H9 (cell line): ENCODE results near the gene GPATCH2. TPM values are rescaled to one million over a fixed set of nuclear protein-coding genes. Genes with fewer than 3 reads are reported as not detected.

Source experiments
- DNase-seq: peaks from one replicate; pipeline ENCODE4 v3.0.0-alpha.2; 2017
- H2AFZ ChIP-seq: one replicate; pipeline ENCODE4 v1.6.1; 2013; ENCODE audit warnings: mild to moderate bottlenecking, low read length, control low read depth, moderate library complexity
- H2AK5ac ChIP-seq: 2 replicates; pipeline ENCODE4 v1.6.1; 2013; ENCODE audit warnings: low read length, control low read depth, mixed read lengths; ENCODE audit not compliant: insufficient read length
- H2BK120ac ChIP-seq: one replicate; pipeline ENCODE4 v1.6.1; 2013; ENCODE audit warnings: low read depth, mild to moderate bottlenecking, low read length, control low read depth, inconsistent platforms; ENCODE audit not compliant: poor library complexity, severe bottlenecking
- H2BK12ac ChIP-seq: 2 replicates; pipeline ENCODE4 v1.6.1; 2013; ENCODE audit warnings: low read length, control low read depth, mixed read lengths, low read depth; ENCODE audit not compliant: insufficient read length
- H2BK15ac ChIP-seq: 2 replicates; pipeline ENCODE4 v1.6.1; 2013; ENCODE audit warnings: low read depth, low read length, control low read depth
- H2BK20ac ChIP-seq: one replicate; pipeline ENCODE4 v1.6.1; 2013; ENCODE audit warnings: low read depth, mild to moderate bottlenecking, low read length, control low read depth, inconsistent platforms; ENCODE audit not compliant: poor library complexity, severe bottlenecking
- H2BK5ac ChIP-seq: 2 replicates; pipeline ENCODE4 v1.6.1; 2013; ENCODE audit warnings: low read length, control low read depth, mixed read lengths; ENCODE audit not compliant: insufficient read length
- H3K14ac ChIP-seq: 2 replicates; pipeline ENCODE4 v1.6.1; 2013; ENCODE audit warnings: low read length, control low read depth; ENCODE audit not compliant: insufficient read depth
- H3K18ac ChIP-seq: 2 replicates; pipeline ENCODE4 v1.6.1; 2013; ENCODE audit warnings: low read depth, mild to moderate bottlenecking, mixed read lengths, low read length, control low read depth; ENCODE audit not compliant: insufficient read length
- H3K23ac ChIP-seq: 2 replicates; pipeline ENCODE4 v1.6.1; 2013; ENCODE audit warnings: low read length, control low read depth, mixed read lengths, low read depth; ENCODE audit not compliant: insufficient read length
- H3K23me2 ChIP-seq: 2 replicates; pipeline ENCODE4 v1.6.1; 2013; ENCODE audit warnings: low read depth, mild to moderate bottlenecking, mixed read lengths, low read length, control low read depth; ENCODE audit not compliant: insufficient read length, poor library complexity, severe bottlenecking
- H3K27ac ChIP-seq: 2 replicates; pipeline ENCODE4 v1.5.1; 2013; ENCODE audit warnings: low read length, control low read depth, mixed read lengths, low read depth; ENCODE audit not compliant: insufficient read length
- H3K27me3 ChIP-seq: 2 replicates; pipeline ENCODE4 v1.6.1; 2013; ENCODE audit warnings: low read length, control low read depth, inconsistent platforms; ENCODE audit not compliant: insufficient read depth
- H3K4ac ChIP-seq: 2 replicates; pipeline ENCODE4 v1.6.1; 2013; ENCODE audit warnings: low read depth, mild to moderate bottlenecking, control low read depth, inconsistent platforms, low read length, moderate library complexity
- H3K4me1 ChIP-seq: 2 replicates; pipeline ENCODE4 v1.6.1; 2013; ENCODE audit warnings: low read length, control low read depth, inconsistent platforms; ENCODE audit not compliant: insufficient read depth
- H3K4me2 ChIP-seq: 2 replicates; pipeline ENCODE4 v1.6.1; 2013; ENCODE audit warnings: low read length, control low read depth, mixed read lengths; ENCODE audit not compliant: insufficient read length, insufficient read depth
- H3K56ac ChIP-seq: 2 replicates; pipeline ENCODE4 v1.6.1; 2013; ENCODE audit warnings: low read depth, mild to moderate bottlenecking, mixed read lengths, low read length, control low read depth; ENCODE audit not compliant: insufficient read length
- H3K79me1 ChIP-seq: 2 replicates; pipeline ENCODE4 v1.6.1; 2013; ENCODE audit warnings: low read depth, mild to moderate bottlenecking, moderate library complexity, low read length, control low read depth, inconsistent platforms; ENCODE audit not compliant: insufficient read depth, poor library complexity, severe bottlenecking
- H3K79me2 ChIP-seq: 2 replicates; pipeline ENCODE4 v1.6.1; 2013; ENCODE audit warnings: low read length, control low read depth, inconsistent platforms; ENCODE audit not compliant: insufficient read depth
- H3K9ac ChIP-seq: 2 replicates; pipeline ENCODE4 v1.6.1; 2013; ENCODE audit warnings: low read length, control low read depth, mixed read lengths; ENCODE audit not compliant: insufficient read length; ENCODE audit errors: extremely low read depth
- H3K9me3 ChIP-seq: one replicate; pipeline ENCODE4 v1.6.1; 2013; ENCODE audit warnings: low read depth, low read length, inconsistent platforms; ENCODE audit not compliant: control insufficient read depth
- H3T11ph ChIP-seq: one replicate; pipeline ENCODE4 v1.6.1; 2013; ENCODE audit warnings: mild to moderate bottlenecking, low read length, control low read depth, inconsistent platforms
- H4K20me1 ChIP-seq: one replicate; pipeline ENCODE4 v1.6.1; 2013; ENCODE audit not compliant: control insufficient read depth, insufficient read length, insufficient read depth
- H4K5ac ChIP-seq: 2 replicates; pipeline ENCODE4 v1.6.1; 2013; ENCODE audit warnings: low read depth, mild to moderate bottlenecking, mixed read lengths, low read length, control low read depth; ENCODE audit not compliant: insufficient read length
- H4K8ac ChIP-seq: replicated peaks from 2 replicates; pipeline ENCODE4 v1.6.1; 2013; ENCODE audit warnings: low read length, control low read depth, mixed read lengths, low read depth; ENCODE audit not compliant: insufficient read length
- H4K91ac ChIP-seq: 2 replicates; pipeline ENCODE4 v1.6.1; 2013; ENCODE audit warnings: low read depth, mild to moderate bottlenecking, moderate library complexity, mixed read lengths, low read length, control low read depth; ENCODE audit not compliant: insufficient read length
- H3K27ac Mint-ChIP-seq, 3 experiments: 2 replicates in 2 of 3; 3 replicates in 1 of 3; pipeline ENCODE4 v1.8.0; 2020 to 2021; ENCODE audit warnings: mixed read lengths in 3 of 3, mild to moderate bottlenecking in 1 of 3, moderate library complexity in 1 of 3
- H3K27me3 Mint-ChIP-seq: 2 replicates; pipeline ENCODE4 v1.8.0; 2021; ENCODE audit warnings: low read depth, mild to moderate bottlenecking, moderate library complexity, mixed read lengths
- H3K36me3 Mint-ChIP-seq, 3 experiments: 2 replicates in 2 of 3; 3 replicates in 1 of 3; pipeline ENCODE4 v1.8.0; 2020 to 2021; ENCODE audit warnings: low read depth in 3 of 3, mixed read lengths in 3 of 3; ENCODE audit not compliant: insufficient read depth in 1 of 3
- H3K4me1 Mint-ChIP-seq, 2 experiments: 2 replicates each; pipeline ENCODE4 v1.8.0; 2020; ENCODE audit warnings: mixed read lengths in 2 of 2
- H3K4me3 Mint-ChIP-seq, 2 experiments: 2 replicates in 1 of 2; 3 replicates in 1 of 2; pipeline ENCODE4 v1.8.0; 2020 to 2021; ENCODE audit warnings: mild to moderate bottlenecking in 2 of 2, mixed read lengths in 2 of 2, moderate library complexity in 1 of 2
- H3K9me3 Mint-ChIP-seq, 2 experiments: 2 replicates in 1 of 2; 3 replicates in 1 of 2; pipeline ENCODE4 v1.8.0; 2020; ENCODE audit warnings: mild to moderate bottlenecking in 2 of 2, mixed read lengths in 2 of 2, moderate library complexity in 1 of 2
- WGBS: extraction: QIAGEN DNeasy Blood & Tissue Kit; methylation state at CpG from one replicate; pipeline ENCODE4 v1.1.7; 2013; ENCODE audit warnings: missing lambda C conversion rate, low lambda C conversion rate, mixed read lengths; ENCODE audit not compliant: insufficient read length; ENCODE audit errors: extremely low coverage; 5-methylcytosine and 5-hydroxymethylcytosine counted together
- total RNA-seq: library from RNA; stranded (reverse); gene quantifications from 2 replicates; pipeline ENCODE4 v1.2.1, GENCODE V29; 2021
- TF ChIP-seq, protein P1 (sequence below): fragments of 200-600 bp; sonication (generic); conservative IDR thresholded peaks from 3 replicates; pipeline ENCODE4 v1.8.0; 2021; ENCODE audit warnings: antibody characterized with exemption, mild to moderate bottlenecking

The GPATCH2 gene
- total RNA-seq, 1 experiment from 2014 or later, result 14.3 TPM

GRCh38 chr1:217403026-217403720 lies 227.7 kb downstream of the GPATCH2 start:
- H3K18ac ChIP-seq, result no peak overlapping the region
- no peak overlapping the region for H3T11ph ChIP-seq
- no peaks in the 10 kb centered on the region for H3K23me2 ChIP-seq
- no peak overlapping the region for H2BK5ac ChIP-seq
- no peak overlapping the region for H4K8ac ChIP-seq
- H3K9ac ChIP-seq, result no peak overlapping the region
- H4K20me1 ChIP-seq, result no peaks in the 10 kb centered on the region
- no peak overlapping the region for H2BK12ac ChIP-seq
- no peak overlapping the region for H3K27ac Mint-ChIP-seq
- TF ChIP-seq, protein P1, sequence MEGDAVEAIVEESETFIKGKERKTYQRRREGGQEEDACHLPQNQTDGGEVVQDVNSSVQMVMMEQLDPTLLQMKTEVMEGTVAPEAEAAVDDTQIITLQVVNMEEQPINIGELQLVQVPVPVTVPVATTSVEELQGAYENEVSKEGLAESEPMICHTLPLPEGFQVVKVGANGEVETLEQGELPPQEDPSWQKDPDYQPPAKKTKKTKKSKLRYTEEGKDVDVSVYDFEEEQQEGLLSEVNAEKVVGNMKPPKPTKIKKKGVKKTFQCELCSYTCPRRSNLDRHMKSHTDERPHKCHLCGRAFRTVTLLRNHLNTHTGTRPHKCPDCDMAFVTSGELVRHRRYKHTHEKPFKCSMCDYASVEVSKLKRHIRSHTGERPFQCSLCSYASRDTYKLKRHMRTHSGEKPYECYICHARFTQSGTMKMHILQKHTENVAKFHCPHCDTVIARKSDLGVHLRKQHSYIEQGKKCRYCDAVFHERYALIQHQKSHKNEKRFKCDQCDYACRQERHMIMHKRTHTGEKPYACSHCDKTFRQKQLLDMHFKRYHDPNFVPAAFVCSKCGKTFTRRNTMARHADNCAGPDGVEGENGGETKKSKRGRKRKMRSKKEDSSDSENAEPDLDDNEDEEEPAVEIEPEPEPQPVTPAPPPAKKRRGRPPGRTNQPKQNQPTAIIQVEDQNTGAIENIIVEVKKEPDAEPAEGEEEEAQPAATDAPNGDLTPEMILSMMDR, result no peak
- H3K79me1 ChIP-seq, result no peaks in the 10 kb centered on the region
- H3K9me3 Mint-ChIP-seq, result no peaks in the 10 kb centered on the region
- H2AK5ac ChIP-seq, result no peak overlapping the region
- no peak for DNase-seq
- H3K27me3 Mint-ChIP-seq, result peaks cover 3% of the 10 kb centered on the region
- H4K5ac ChIP-seq, result no peak overlapping the region
- H3K14ac ChIP-seq, result no peak overlapping the region
- no peak overlapping the region for H2BK120ac ChIP-seq
- no peaks in the 10 kb centered on the region for H3K9me3 ChIP-seq
- no peak overlapping the region for H3K23ac ChIP-seq
- no peak overlapping the region for H4K91ac ChIP-seq
- H3K56ac ChIP-seq, result no peak overlapping the region
- 0 out of 4 replicates have a peak, but pooled peaks cover 2 to 5% of the 10 kb centered on the region in 2 experiments for H3K4me1 Mint-ChIP-seq
- H3K27me3 ChIP-seq, result no peaks in the 10 kb centered on the region
- no peaks in the 10 kb centered on the region for H3K36me3 Mint-ChIP-seq
- no peaks in the 10 kb centered on the region for H3K79me2 ChIP-seq
- no peak overlapping the region for H3K4ac ChIP-seq
- H2BK15ac ChIP-seq, result no peak overlapping the region
- no CpG with 5 or more reads among the region's 8 CpGs for WGBS
- H2AFZ ChIP-seq, result no peak overlapping the region
- H3K27ac ChIP-seq, result no peak overlapping the region
- no peak overlapping the region for H2BK20ac ChIP-seq
- no peaks in the 10 kb centered on the region for H3K4me1 ChIP-seq
- no peak overlapping the region for H3K4me2 ChIP-seq
- no peak overlapping the region for H3K4me3 Mint-ChIP-seq
